ENCODE results near the gene NUDT11.

- 0 out of 2 replicates have a peak, but pooled peaks have one; percentile 19 for TF ChIP-seq POLR2AphosphoS5 (IDR thresholded peaks at IDR 0.05; ENCODE audit: borderline replicate concordance, low read depth, low read length)
- TF ChIP-seq EZH2 (IDR thresholded peaks at IDR 0.05): no peak
- no peak for TF ChIP-seq FOXP2 (optimal IDR thresholded peaks at IDR 0.05; ENCODE audit: control extremely low read depth, extremely low read length, insufficient read depth)
Observed at GRCh38 chrX:51487960-51488267, 8.5 kb downstream of the NUDT11 start.
